ENCODE data around the gene CTDSP2.
"Not testable (repeated sequence)": the region's sequence is repeated elsewhere in the genome, so short reads cannot be mapped to it uniquely, and the experiment has no call there.

The CTDSP2 gene

GRCh38 chr12:57886542-57886941, 40.0 kb upstream of the CTDSP2 start:
- POLR2A ChIA-PET, result interaction anchor here (1.0 kb wide), 1 partner anchor 9 kb away, joined by 3 read pairs; no protein-coding TSS in a partner anchor
- CTCF ChIA-PET, result no interaction called here

GRCh38 chr12:57885207-57885606, 38.7 kb upstream of the CTDSP2 start:
- CTCF ChIA-PET, result no interaction called here
- no peak for TF ChIP-seq L3MBTL2 (conservative IDR thresholded peaks at IDR 0.05)
- TF ChIP-seq ZNF384 (IDR thresholded peaks at IDR 0.05), result no peak
- TF ChIP-seq SP1 (IDR thresholded peaks at IDR 0.05), result no peak
- no peak for TF ChIP-seq LEF1 (IDR thresholded peaks at IDR 0.05; ENCODE audit: borderline replicate concordance)
- no peak for TF ChIP-seq FOXA1 (IDR thresholded peaks at IDR 0.05)
- no peak for TF ChIP-seq PKNOX1 (IDR thresholded peaks at IDR 0.05)
- no peak for TF ChIP-seq TARDBP (IDR thresholded peaks at IDR 0.05)
- no peak for TF ChIP-seq ELF4 (IDR thresholded peaks at IDR 0.05)
- TF ChIP-seq NFRKB (IDR thresholded peaks at IDR 0.05), result no peak
- TF ChIP-seq ARNT (IDR thresholded peaks at IDR 0.05), result no peak
- TF ChIP-seq CTBP1 (IDR thresholded peaks at IDR 0.05; ENCODE audit: borderline replicate concordance), result no peak
- no peak for DNase-seq (ENCODE audit: extremely low spot score)
- POLR2A ChIA-PET, result no interaction called here

More at GRCh38 chr12:57886542-57886941, 40.0 kb upstream of the CTDSP2 start:
- DNase-seq (ENCODE audit: extremely low spot score), result no peak
- TF ChIP-seq PKNOX1 (IDR thresholded peaks at IDR 0.05) (no peak), FOXK2 (IDR thresholded peaks at IDR 0.05) (no peak), SUZ12 (IDR thresholded peaks at IDR 0.05) (no peak), ZNF384 (IDR thresholded peaks at IDR 0.05) (no peak), BHLHE40 (IDR thresholded peaks at IDR 0.05; ENCODE audit: borderline replicate concordance) (no peak), NFRKB (IDR thresholded peaks at IDR 0.05) (no peak), TARDBP (IDR thresholded peaks at IDR 0.05) (no peak), ARNT (IDR thresholded peaks at IDR 0.05) (no peak), SP1 (IDR thresholded peaks at IDR 0.05) (no peak)

GRCh38 chr12:57883700-57884099, 37.2 kb upstream of the CTDSP2 start:
- ChIA-PET POLR2A (no interaction called here), CTCF (no interaction called here)
- TF ChIP-seq LEF1 (IDR thresholded peaks at IDR 0.05; ENCODE audit: borderline replicate concordance) (no peak), HDGF (IDR thresholded peaks at IDR 0.05; ENCODE audit: borderline replicate concordance) (no peak), FOXM1 (IDR thresholded peaks at IDR 0.05; ENCODE audit: borderline replicate concordance) (no peak), NFRKB (IDR thresholded peaks at IDR 0.05) (no peak), ARNT (IDR thresholded peaks at IDR 0.05) (no peak), CTBP1 (IDR thresholded peaks at IDR 0.05; ENCODE audit: borderline replicate concordance) (no peak), PKNOX1 (IDR thresholded peaks at IDR 0.05) (no peak), SUZ12 (IDR thresholded peaks at IDR 0.05) (no peak), ELF4 (IDR thresholded peaks at IDR 0.05) (no peak), FOXA1 (IDR thresholded peaks at IDR 0.05) (no peak), BHLHE40 (IDR thresholded peaks at IDR 0.05; ENCODE audit: borderline replicate concordance) (no peak), SP1 (IDR thresholded peaks at IDR 0.05) (no peak), L3MBTL2 (conservative IDR thresholded peaks at IDR 0.05) (no peak), TARDBP (IDR thresholded peaks at IDR 0.05) (no peak), ZNF384 (IDR thresholded peaks at IDR 0.05) (no peak), FOXK2 (IDR thresholded peaks at IDR 0.05) (no peak)
- no peak for DNase-seq (ENCODE audit: extremely low spot score)

GRCh38 chr12:57883057-57883456, 36.5 kb upstream of the CTDSP2 start:
- TF ChIP-seq SUZ12 (IDR thresholded peaks at IDR 0.05), result no peak
- peak; percentile 82 for TF ChIP-seq PKNOX1 (IDR thresholded peaks at IDR 0.05)
- TF ChIP-seq ELF4 (IDR thresholded peaks at IDR 0.05), result no peak
- TF ChIP-seq ARNT (IDR thresholded peaks at IDR 0.05), result no peak
- no peak for TF ChIP-seq FOXA1 (IDR thresholded peaks at IDR 0.05)
- TF ChIP-seq SP1 (IDR thresholded peaks at IDR 0.05), result no peak
- no peak for TF ChIP-seq FOXK2 (IDR thresholded peaks at IDR 0.05)
- TF ChIP-seq HDGF (IDR thresholded peaks at IDR 0.05; ENCODE audit: borderline replicate concordance), result no peak
- ChIA-PET CTCF (interaction anchor here (1.1 kb wide), 1 partner anchor 12 kb away, joined by 3 read pairs; no protein-coding TSS in a partner anchor), POLR2A (no interaction called here)

DNA sequence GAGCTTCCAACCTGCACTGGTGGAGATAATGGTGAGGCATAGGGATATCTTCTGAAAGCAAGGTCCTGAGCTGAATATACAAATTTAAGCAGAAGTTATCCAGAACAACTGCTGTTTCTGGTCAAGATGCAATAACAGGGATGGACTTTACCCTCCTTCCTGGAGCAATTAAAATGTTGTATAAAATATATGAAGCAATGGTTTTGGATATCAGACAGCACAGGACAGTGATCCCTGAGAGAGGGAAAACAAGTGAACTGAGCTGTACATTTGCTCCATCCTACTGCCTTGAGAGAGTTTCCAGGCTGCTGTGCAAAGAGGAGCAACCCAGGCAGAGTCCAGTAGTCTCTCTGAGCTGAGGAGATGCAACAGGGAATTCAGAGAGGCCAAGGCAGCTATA, 36.0 kb upstream of the CTDSP2 start:
- TF ChIP-seq ELF4 (IDR thresholded peaks at IDR 0.05) (no peak), SP1 (IDR thresholded peaks at IDR 0.05) (no peak), L3MBTL2 (conservative IDR thresholded peaks at IDR 0.05) (no peak), SUZ12 (IDR thresholded peaks at IDR 0.05) (no peak)
- DNase-seq (ENCODE audit: extremely low spot score), result no peak
- CTCF ChIA-PET, result interaction anchor here (1.1 kb wide), 1 partner anchor 13 kb away, joined by 3 read pairs; no protein-coding TSS in a partner anchor
- POLR2A ChIA-PET, result no interaction called here

More at GRCh38 chr12:57883057-57883456, 36.5 kb upstream of the CTDSP2 start:
- DNase-seq (ENCODE audit: extremely low spot score), result no peak

DNA sequence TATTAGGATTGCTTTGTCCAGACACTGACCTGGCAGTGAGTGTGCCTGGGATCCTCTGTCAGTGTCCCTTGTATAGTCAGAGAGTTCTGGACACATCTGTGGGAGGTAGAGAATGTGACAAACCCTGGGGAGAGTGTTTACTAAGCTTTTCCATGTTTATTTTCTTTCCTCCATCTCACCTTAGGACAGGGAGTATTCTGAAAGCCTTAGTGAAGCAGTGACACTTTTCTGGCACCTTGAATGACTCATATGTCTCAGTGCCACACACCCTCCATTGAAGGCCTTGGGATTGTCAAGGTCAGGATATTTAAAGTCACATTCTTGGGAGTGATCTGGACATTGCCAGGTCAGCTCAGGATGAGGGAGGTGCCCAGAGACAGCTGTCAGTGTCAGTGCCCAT, 34.9 kb upstream of the CTDSP2 start:
- no peak for DNase-seq (ENCODE audit: extremely low spot score)
- ChIA-PET POLR2A (interaction anchor here (0.8 to 1.3 kb wide), 2 partner anchors 16 to 37 kb away, joined by 3 to 5 read pairs; no protein-coding TSS in a partner anchor), CTCF (no interaction called here)
- TF ChIP-seq ZNF384 (IDR thresholded peaks at IDR 0.05) (no peak), TARDBP (IDR thresholded peaks at IDR 0.05) (no peak), FOXK2 (IDR thresholded peaks at IDR 0.05) (no peak), SP1 (IDR thresholded peaks at IDR 0.05) (no peak), PKNOX1 (IDR thresholded peaks at IDR 0.05) (no peak), HDGF (IDR thresholded peaks at IDR 0.05; ENCODE audit: borderline replicate concordance) (no peak), SUZ12 (IDR thresholded peaks at IDR 0.05) (no peak), LEF1 (IDR thresholded peaks at IDR 0.05; ENCODE audit: borderline replicate concordance) (no peak), FOXA1 (IDR thresholded peaks at IDR 0.05) (no peak), FOXM1 (IDR thresholded peaks at IDR 0.05; ENCODE audit: borderline replicate concordance) (no peak), ELF4 (IDR thresholded peaks at IDR 0.05) (no peak)

GRCh38 chr12:57881035-57881434, 34.5 kb upstream of the CTDSP2 start:
- POLR2A ChIA-PET, result interaction anchor here (0.8 to 1.3 kb wide), 2 partner anchors 16 to 36 kb away, joined by 3 to 5 read pairs; no protein-coding TSS in a partner anchor
- DNase-seq (ENCODE audit: extremely low spot score); CTCF ChIA-PET: not testable (repeated sequence)
